HEK293T (cell line): ENCODE measurements around the gene ZNF184.

Experiments used
- CTCF ChIA-PET: fragments of 350-600 bp; formaldehyde crosslinking; extraction: SDS; loops from one replicate; lab custom pipeline; 2021; ENCODE audit warnings: antibody characterized with exemption, inconsistent platforms; lab: Yijun Ruan, JAX
- POLR2A ChIA-PET: fragments of 350-600 bp; formaldehyde crosslinking; extraction: SDS; loops from one replicate; lab custom pipeline; 2020; ENCODE audit warnings: antibody characterized with exemption, inconsistent platforms; lab: Yijun Ruan, JAX
- DNase-seq: peaks from one replicate; pipeline ENCODE4 v3.0.0; 2012; ENCODE audit warnings: mixed read lengths; ENCODE audit errors: extremely low spot score
- ARNT ChIP-seq: fragments of 450-650 bp; IDR thresholded peaks from 2 replicates; pipeline ENCODE4 v1.6.1; 2017; ENCODE audit warnings: mild to moderate bottlenecking
- BHLHE40 ChIP-seq: fragments of 450-650 bp; IDR thresholded peaks from 2 replicates; pipeline ENCODE4 v1.6.1; 2016; ENCODE audit warnings: mild to moderate bottlenecking, moderate library complexity, borderline replicate concordance
- CTBP1 ChIP-seq: fragments of 450-650 bp; IDR thresholded peaks from 2 replicates; pipeline ENCODE4 v1.6.1; 2016; ENCODE audit warnings: borderline replicate concordance
- ELF4 ChIP-seq: fragments of 450-650 bp; IDR thresholded peaks from 2 replicates; pipeline ENCODE4 v1.6.1; 2017; ENCODE audit warnings: antibody characterized with exemption
- FOXA1 ChIP-seq: fragments of 450-650 bp; IDR thresholded peaks from 2 replicates; pipeline ENCODE4 v1.6.1; 2016; ENCODE audit warnings: mild to moderate bottlenecking
- FOXK2 ChIP-seq: fragments of 450-650 bp; IDR thresholded peaks from 2 replicates; pipeline ENCODE4 v1.6.1; 2016; ENCODE audit warnings: mild to moderate bottlenecking
- FOXM1 ChIP-seq: fragments of 450-650 bp; IDR thresholded peaks from 2 replicates; pipeline ENCODE4 v1.6.1; 2017; ENCODE audit warnings: mild to moderate bottlenecking, borderline replicate concordance
- HDGF ChIP-seq: fragments of 450-650 bp; IDR thresholded peaks from 2 replicates; pipeline ENCODE4 v1.6.1; 2017; ENCODE audit warnings: antibody characterized with exemption, borderline replicate concordance
- L3MBTL2 ChIP-seq: fragments of 450-650 bp; conservative IDR thresholded peaks from 2 replicates; pipeline ENCODE4 v1.6.1; 2016; ENCODE audit warnings: mild to moderate bottlenecking
- LEF1 ChIP-seq: fragments of 450-650 bp; IDR thresholded peaks from 2 replicates; pipeline ENCODE4 v1.6.1; 2017; ENCODE audit warnings: mild to moderate bottlenecking, borderline replicate concordance
- NFRKB ChIP-seq: fragments of 450-650 bp; IDR thresholded peaks from 2 replicates; pipeline ENCODE4 v1.6.1; 2016; ENCODE audit warnings: mild to moderate bottlenecking, moderate library complexity
- PKNOX1 ChIP-seq: fragments of 450-650 bp; IDR thresholded peaks from 2 replicates; pipeline ENCODE4 v1.6.1; 2016
- SP1 ChIP-seq: fragments of 450-650 bp; IDR thresholded peaks from 2 replicates; pipeline ENCODE4 v1.6.1; 2017
- SUZ12 ChIP-seq: fragments of 450-650 bp; IDR thresholded peaks from 2 replicates; pipeline ENCODE4 v1.6.1; 2016; ENCODE audit warnings: mild to moderate bottlenecking
- TARDBP ChIP-seq: fragments of 450-650 bp; IDR thresholded peaks from 2 replicates; pipeline ENCODE4 v1.6.1; 2016
- ZNF384 ChIP-seq: fragments of 450-650 bp; IDR thresholded peaks from 2 replicates; pipeline ENCODE4 v1.6.1; 2016

Gene ZNF184

DNA sequence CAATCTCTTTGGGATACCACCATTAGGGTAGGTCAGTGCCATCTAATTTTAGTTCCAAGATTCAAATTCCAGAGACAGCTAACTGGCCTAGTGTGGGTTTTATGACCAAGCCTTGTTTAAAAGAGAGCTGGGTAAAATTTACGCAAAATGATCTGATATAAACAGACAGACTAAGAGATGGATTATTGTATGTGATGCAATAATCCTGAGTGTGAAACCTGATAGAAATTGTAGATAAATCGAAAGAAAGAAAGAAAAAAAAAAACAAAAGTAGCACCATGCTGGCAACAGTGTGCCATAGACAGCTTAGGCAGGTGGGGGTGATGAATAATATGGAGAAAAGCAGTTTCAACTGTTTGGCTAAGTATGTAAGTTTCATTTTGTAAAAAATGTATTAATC lies 2.9 kb downstream of the ZNF184 start:
- ChIA-PET POLR2A (no interaction called here), CTCF (no interaction called here)
- TF ChIP-seq FOXM1 (no peak), CTBP1 (no peak), ELF4 (no peak), SUZ12 (no peak), BHLHE40 (no peak), TARDBP (no peak), LEF1 (no peak), FOXK2 (no peak), NFRKB (no peak), SP1 (no peak)
- DNase-seq: no peak

- CTCF ChIA-PET: no interaction called here
- DNase-seq: no peak
- TF ChIP-seq FOXK2 (no peak), FOXA1 (no peak), FOXM1 (no peak), ARNT (no peak), L3MBTL2 (no peak), SUZ12 (no peak), ZNF384 (no peak), BHLHE40 (no peak)
- POLR2A ChIA-PET: no interaction called here
Measured at GRCh38 chr6:27468334-27468733, 4.6 kb downstream of the ZNF184 start.

GRCh38 chr6:27452496-27452897 lies 20.4 kb downstream of the ZNF184 start:
- ChIA-PET CTCF (no interaction called here), POLR2A (no interaction called here)
- DNase-seq: no peak
- no peak for TF ChIP-seq HDGF
- TF ChIP-seq L3MBTL2: no peak
- no peak for TF ChIP-seq FOXK2
- TF ChIP-seq LEF1: no peak
- no peak for TF ChIP-seq PKNOX1
- no peak for TF ChIP-seq ARNT

GRCh38 chr6:27451660-27452390 lies 21.1 kb downstream of the ZNF184 start:
- ChIA-PET POLR2A (no interaction called here), CTCF (no interaction called here)
- DNase-seq: no peak
- no peak for TF ChIP-seq FOXA1
- TF ChIP-seq L3MBTL2: no peak
- no peak for TF ChIP-seq ELF4
- TF ChIP-seq CTBP1: no peak
- no peak for TF ChIP-seq BHLHE40
- no peak for TF ChIP-seq ZNF384
- TF ChIP-seq LEF1: no peak
- TF ChIP-seq HDGF: no peak
- TF ChIP-seq NFRKB: no peak
- TF ChIP-seq PKNOX1: no peak
- TF ChIP-seq FOXM1: no peak
- no peak for TF ChIP-seq TARDBP
- no peak for TF ChIP-seq SP1
- TF ChIP-seq SUZ12: no peak
- no peak for TF ChIP-seq ARNT

GRCh38 chr6:27448456-27448855 lies 24.4 kb downstream of the ZNF184 start:
- no peak for DNase-seq
- no peak for TF ChIP-seq L3MBTL2
- TF ChIP-seq SUZ12: no peak
- no peak for TF ChIP-seq FOXM1
- no peak for TF ChIP-seq SP1
- TF ChIP-seq BHLHE40: no peak
- TF ChIP-seq FOXK2: no peak
- no peak for TF ChIP-seq ARNT
- no peak for TF ChIP-seq FOXA1
- no peak for TF ChIP-seq CTBP1
- TF ChIP-seq NFRKB: no peak
- no peak for TF ChIP-seq HDGF
- TF ChIP-seq LEF1: no peak
- POLR2A ChIA-PET: no interaction called here
- CTCF ChIA-PET: no interaction called here

- no peak for TF ChIP-seq PKNOX1
- TF ChIP-seq SP1: no peak
- no peak for TF ChIP-seq SUZ12
- no peak for TF ChIP-seq FOXA1
- no peak for TF ChIP-seq HDGF
- no peak for TF ChIP-seq CTBP1
- no peak for DNase-seq
- CTCF ChIA-PET: no interaction called here
- POLR2A ChIA-PET: no interaction called here
Measured at GRCh38 chr6:27442932-27443331, 30.0 kb downstream of the ZNF184 start.

GRCh38 chr6:27441001-27441400 lies 31.9 kb downstream of the ZNF184 start:
- ChIA-PET CTCF (no interaction called here), POLR2A (no interaction called here)
- no peak for DNase-seq
- TF ChIP-seq CTBP1 (no peak), PKNOX1 (no peak), FOXA1 (no peak), NFRKB (no peak), ZNF384 (no peak), FOXK2 (no peak), TARDBP (no peak), ARNT (no peak), L3MBTL2 (no peak), HDGF (no peak), FOXM1 (no peak), ELF4 (no peak)
